Keratinocyte (primary cell): ENCODE measurements around the gene CES1. TPM values are rescaled to one million over a fixed set of nuclear protein-coding genes. Genes with fewer than 3 reads are reported as not detected.
"Not testable (repeated sequence)": the region's sequence is repeated elsewhere in the genome, so short reads cannot be mapped to it uniquely, and the experiment has no call there.

Experiments
- DNase-seq: peaks from one replicate; pipeline ENCODE4 v3.0.0-alpha.2; 2011; ENCODE audit warnings: low read depth, missing footprints, low spot score
- FAIRE-seq: peaks from 2 replicates; lab custom pipeline; 2011; peaks lifted over from hg19 to GRCh38; lab: Jason Lieb, UNC
- H2AFZ ChIP-seq: 2 replicates; pipeline ENCODE4 v1.6.0; 2012; ENCODE audit warnings: low read length, control low read depth, inconsistent platforms; ENCODE audit not compliant: control insufficient read depth
- H3K27ac ChIP-seq: 2 replicates; pipeline ENCODE4 v1.5.1; 2011; ENCODE audit warnings: low read length; ENCODE audit not compliant: control insufficient read depth, insufficient read depth
- H3K27me3 ChIP-seq: 3 replicates; pipeline ENCODE4 v1.6.0; 2011; ENCODE audit warnings: low read length; ENCODE audit not compliant: control insufficient read depth, insufficient read depth; ENCODE audit errors: extremely low read depth
- H3K36me3 ChIP-seq, 2 experiments: 2 replicates in 1 of 2; 3 replicates in 1 of 2; pipeline ENCODE4 v1.5.1; 2011; ENCODE audit warnings: low read length in 2 of 2, mild to moderate bottlenecking in 1 of 2; ENCODE audit not compliant: control insufficient read depth in 2 of 2, insufficient read depth in 2 of 2; ENCODE audit errors: extremely low read depth in 1 of 2
- H3K4me1 ChIP-seq: 3 replicates; pipeline ENCODE4 v1.5.1; 2011; ENCODE audit warnings: low read length; ENCODE audit not compliant: control insufficient read depth, insufficient read depth; ENCODE audit errors: extremely low read depth
- H3K4me2 ChIP-seq: 3 replicates; pipeline ENCODE4 v1.6.0; 2011; ENCODE audit warnings: low read depth, low read length; ENCODE audit not compliant: control insufficient read depth, insufficient read depth; ENCODE audit errors: extremely low read depth
- H3K4me3 ChIP-seq, 3 experiments: fragments of 200-600 bp in 1 of 3; sonication (generic) in 1 of 3; 2 replicates in 2 of 3; 3 replicates in 1 of 3; pipeline ENCODE4 v1.5.1; 2011 to 2016; ENCODE audit warnings: low read length in 3 of 3, mild to moderate bottlenecking in 3 of 3, control low read depth in 2 of 3, inconsistent platforms in 1 of 3, low read depth in 1 of 3, mixed read lengths in 1 of 3, mixed run types in 1 of 3, moderate library complexity in 1 of 3; ENCODE audit not compliant: control insufficient read depth in 2 of 3, insufficient read depth in 2 of 3; ENCODE audit errors: extremely low read depth in 1 of 3
- H3K79me2 ChIP-seq: 2 replicates; pipeline ENCODE4 v1.6.0; 2012; ENCODE audit warnings: low read length; ENCODE audit not compliant: control insufficient read depth, insufficient read depth
- H3K9ac ChIP-seq: 3 replicates; pipeline ENCODE4 v1.6.0; 2011; ENCODE audit warnings: low read length; ENCODE audit not compliant: control insufficient read depth, insufficient read depth; ENCODE audit errors: extremely low read depth
- H3K9me1 ChIP-seq: 3 replicates; pipeline ENCODE4 v1.6.0; 2011; ENCODE audit warnings: low read length; ENCODE audit not compliant: control insufficient read depth, insufficient read depth; ENCODE audit errors: extremely low read depth
- H3K9me3 ChIP-seq: 2 replicates; pipeline ENCODE4 v1.5.1; 2012; ENCODE audit warnings: low read depth, low read length; ENCODE audit not compliant: control insufficient read depth
- H4K20me1 ChIP-seq: 3 replicates; pipeline ENCODE4 v1.6.0; 2011; ENCODE audit warnings: low read length; ENCODE audit not compliant: control insufficient read depth, insufficient read depth; ENCODE audit errors: extremely low read depth
- EZH2 ChIP-seq: IDR thresholded peaks from one replicate; pipeline ENCODE4 v1.6.1; 2012; ENCODE audit warnings: inconsistent platforms, mild to moderate bottlenecking, low read length, moderate library complexity
- dilution Hi-C: fragments of 300-500 bp; cut with MboI; formaldehyde crosslinking; loops from one replicate; pipeline ENCODE4 v1.7.0; 2020; ENCODE audit warnings: low sequenced_read_pairs; ENCODE audit not compliant: extremely low pct_ligation_motif_present
- polyA plus RNA-seq, 5 experiments: library from polyadenylated mRNA; depleted of rRNA in 3 of 5; stranded (reverse) in 3 of 5; stranded (forward) in 1 of 5; unstranded in 1 of 5; fragments of >200 nt; gene quantifications; 1 replicate in 1 of 5; 2 replicates in 3 of 5; 3 replicates in 1 of 5; pipeline versions ENCODE4 v1.2.1 to v1.2.3, GENCODE V29; 2011 to 2012; ENCODE audit warnings: missing spikeins in 2 of 5, low read depth in 1 of 5, low replicate concordance in 1 of 5
- TF ChIP-seq, protein P1 (sequence below), 3 experiments: IDR thresholded peaks in 1 of 3; conservative IDR thresholded peaks in 1 of 3; optimal IDR thresholded peaks in 1 of 3; 2 replicates in 2 of 3; 3 replicates in 1 of 3; pipeline versions ENCODE3 to v1.5.1; 2011; ENCODE audit warnings: low read length in 3 of 3, mild to moderate bottlenecking in 3 of 3, moderate library complexity in 2 of 3, control low read depth in 1 of 3, inconsistent platforms in 1 of 3; ENCODE audit not compliant: insufficient read depth in 2 of 3; ENCODE audit errors: extremely low read depth in 1 of 3

Gene CES1
- polyA plus RNA-seq, 1 donor (not counting 4 experiments of a cell fraction or from before 2014, with no cell fraction given), result 0.10 TPM

DNA sequence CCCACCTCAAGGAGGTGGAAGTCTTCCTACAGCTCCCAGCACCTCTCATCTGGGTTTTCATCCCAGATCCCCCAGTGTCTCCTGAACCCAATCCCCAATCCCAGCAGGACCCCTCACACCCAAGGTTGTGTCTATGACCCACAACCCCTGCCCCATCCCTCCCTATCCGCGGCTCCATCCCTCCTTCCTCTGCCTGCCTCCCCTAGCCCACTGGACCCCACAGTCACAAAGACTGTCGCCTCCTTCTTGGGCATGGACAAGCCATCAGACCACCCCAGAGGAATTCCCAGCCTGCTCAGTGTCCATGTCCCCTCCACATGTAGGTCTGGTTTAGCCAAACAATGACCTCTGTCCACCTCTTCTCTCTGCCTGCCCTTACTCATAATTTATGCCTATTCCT is 12.3 kb downstream of the CES1 start:
- no peak overlapping the region for H3K9ac ChIP-seq

DNA sequence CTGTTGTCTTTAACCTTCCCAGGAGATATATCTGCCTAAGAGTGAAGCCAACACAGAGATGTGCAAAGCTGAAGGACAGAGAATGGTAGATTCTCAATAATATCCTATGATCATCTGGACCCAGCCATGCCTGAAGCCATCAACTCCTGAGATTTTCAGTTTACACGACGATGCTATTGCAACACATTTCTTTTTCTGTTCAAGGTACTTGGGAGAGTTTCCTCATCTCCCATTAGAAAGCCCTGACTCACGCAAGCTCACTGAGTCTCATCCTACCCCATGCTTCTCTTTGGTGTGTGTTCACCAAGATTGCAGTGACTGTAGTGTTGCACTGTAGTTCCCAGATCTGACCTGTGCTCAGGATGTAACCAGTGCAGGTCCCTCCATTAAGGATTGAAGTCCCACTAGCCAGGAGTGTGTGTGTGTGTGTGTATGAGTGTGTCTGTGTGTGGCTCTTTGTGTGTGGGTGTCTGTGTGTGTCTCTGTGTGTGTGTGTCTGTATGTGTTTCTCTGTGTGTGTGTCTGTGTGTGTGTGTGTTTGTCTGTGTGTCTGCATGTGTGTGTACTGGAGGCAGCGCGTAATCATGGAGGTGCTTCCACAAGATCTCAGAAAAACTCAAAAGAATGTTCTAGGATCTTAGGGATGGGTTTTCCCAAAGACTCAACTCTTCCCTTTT is 15.5 kb downstream of the CES1 start:
- dilution Hi-C loops, result no loop called here
- Histone ChIP-seq H3K4me3 (no peak overlapping the region), H3K79me2 (no peaks in the 10 kb centered on the region), H2AFZ (no peak overlapping the region), H3K9ac (no peak overlapping the region), H3K9me3 (no peaks in the 10 kb centered on the region), H3K27me3 (no peaks in the 10 kb centered on the region), H3K27ac (no peak overlapping the region), H4K20me1 (no peaks in the 10 kb centered on the region), H3K9me1 (no peaks in the 10 kb centered on the region), H3K36me3 (no peaks in the 10 kb centered on the region), H3K4me1 (peaks cover 3% of the 10 kb centered on the region), H3K4me2 (no peak overlapping the region)
- TF ChIP-seq EZH2, result no peak
- no peak for DNase-seq
- FAIRE-seq, result no peak

More for the DNA sequence above, 12.3 kb downstream of the CES1 start:
- no peak overlapping the region for H2AFZ ChIP-seq
- no peak overlapping the region for H3K4me2 ChIP-seq
- no peaks in the 10 kb centered on the region for H3K79me2 ChIP-seq
- H3K27ac ChIP-seq, result no peak overlapping the region
- dilution Hi-C loops, result no loop called here
- TF ChIP-seq, protein P1, sequence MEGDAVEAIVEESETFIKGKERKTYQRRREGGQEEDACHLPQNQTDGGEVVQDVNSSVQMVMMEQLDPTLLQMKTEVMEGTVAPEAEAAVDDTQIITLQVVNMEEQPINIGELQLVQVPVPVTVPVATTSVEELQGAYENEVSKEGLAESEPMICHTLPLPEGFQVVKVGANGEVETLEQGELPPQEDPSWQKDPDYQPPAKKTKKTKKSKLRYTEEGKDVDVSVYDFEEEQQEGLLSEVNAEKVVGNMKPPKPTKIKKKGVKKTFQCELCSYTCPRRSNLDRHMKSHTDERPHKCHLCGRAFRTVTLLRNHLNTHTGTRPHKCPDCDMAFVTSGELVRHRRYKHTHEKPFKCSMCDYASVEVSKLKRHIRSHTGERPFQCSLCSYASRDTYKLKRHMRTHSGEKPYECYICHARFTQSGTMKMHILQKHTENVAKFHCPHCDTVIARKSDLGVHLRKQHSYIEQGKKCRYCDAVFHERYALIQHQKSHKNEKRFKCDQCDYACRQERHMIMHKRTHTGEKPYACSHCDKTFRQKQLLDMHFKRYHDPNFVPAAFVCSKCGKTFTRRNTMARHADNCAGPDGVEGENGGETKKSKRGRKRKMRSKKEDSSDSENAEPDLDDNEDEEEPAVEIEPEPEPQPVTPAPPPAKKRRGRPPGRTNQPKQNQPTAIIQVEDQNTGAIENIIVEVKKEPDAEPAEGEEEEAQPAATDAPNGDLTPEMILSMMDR (optimal IDR thresholded peaks at IDR 0.05 in 1 of 3, IDR thresholded peaks at IDR 0.05 in 1 of 3, conservative IDR thresholded peaks at IDR 0.05 in 1 of 3; ENCODE audit: extremely low read depth in 1 of 3, insufficient read depth in 2 of 3, low read length in 3 of 3), result no peak
- FAIRE-seq (no peak), DNase-seq (no peak)
- no peaks in the 10 kb centered on the region for H3K9me3 ChIP-seq
- H3K27me3 ChIP-seq, result no peaks in the 10 kb centered on the region
- no peak overlapping the region for H3K4me3 ChIP-seq
- H3K36me3 ChIP-seq, result no peaks in the 10 kb centered on the region
- peaks cover 3% of the 10 kb centered on the region for H3K4me1 ChIP-seq
- no peaks in the 10 kb centered on the region for H3K9me1 ChIP-seq
- H4K20me1 ChIP-seq, result no peaks in the 10 kb centered on the region

GRCh38 chr16:55816222-55816621 is 16.7 kb downstream of the CES1 start:
- H3K27me3 ChIP-seq, H3K79me2 ChIP-seq, dilution Hi-C loops, H3K36me3 ChIP-seq, H3K4me3 ChIP-seq, H3K9me3 ChIP-seq, H3K27ac ChIP-seq, DNase-seq, H3K4me1 ChIP-seq, H3K9me1 ChIP-seq, H3K9ac ChIP-seq, H4K20me1 ChIP-seq, H3K4me2 ChIP-seq, H2AFZ ChIP-seq: not testable (repeated sequence)
- FAIRE-seq, result peak; percentile 76
